HEK293T (cell line): ENCODE data around the gene TBX10.
"Not testable (repeated sequence)": the region's sequence is repeated elsewhere in the genome, so short reads cannot be mapped to it uniquely, and the experiment has no call there.

Experiments used
- CTCF ChIA-PET: fragments of 350-600 bp; formaldehyde crosslinking; extraction: SDS; loops from one replicate; lab custom pipeline; 2021; ENCODE audit warnings: antibody characterized with exemption, inconsistent platforms; lab: Yijun Ruan, JAX
- POLR2A ChIA-PET: fragments of 350-600 bp; formaldehyde crosslinking; extraction: SDS; loops from one replicate; lab custom pipeline; 2020; ENCODE audit warnings: antibody characterized with exemption, inconsistent platforms; lab: Yijun Ruan, JAX
- DNase-seq: peaks from one replicate; pipeline ENCODE4 v3.0.0; 2012; ENCODE audit warnings: mixed read lengths; ENCODE audit errors: extremely low spot score
- ARNT ChIP-seq: fragments of 450-650 bp; IDR thresholded peaks from 2 replicates; pipeline ENCODE4 v1.6.1; 2017; ENCODE audit warnings: mild to moderate bottlenecking
- BHLHE40 ChIP-seq: fragments of 450-650 bp; IDR thresholded peaks from 2 replicates; pipeline ENCODE4 v1.6.1; 2016; ENCODE audit warnings: mild to moderate bottlenecking, moderate library complexity, borderline replicate concordance
- CTBP1 ChIP-seq: fragments of 450-650 bp; IDR thresholded peaks from 2 replicates; pipeline ENCODE4 v1.6.1; 2016; ENCODE audit warnings: borderline replicate concordance
- ELF4 ChIP-seq: fragments of 450-650 bp; IDR thresholded peaks from 2 replicates; pipeline ENCODE4 v1.6.1; 2017; ENCODE audit warnings: antibody characterized with exemption
- FOXA1 ChIP-seq: fragments of 450-650 bp; IDR thresholded peaks from 2 replicates; pipeline ENCODE4 v1.6.1; 2016; ENCODE audit warnings: mild to moderate bottlenecking
- FOXK2 ChIP-seq: fragments of 450-650 bp; IDR thresholded peaks from 2 replicates; pipeline ENCODE4 v1.6.1; 2016; ENCODE audit warnings: mild to moderate bottlenecking
- FOXM1 ChIP-seq: fragments of 450-650 bp; IDR thresholded peaks from 2 replicates; pipeline ENCODE4 v1.6.1; 2017; ENCODE audit warnings: mild to moderate bottlenecking, borderline replicate concordance
- HDGF ChIP-seq: fragments of 450-650 bp; IDR thresholded peaks from 2 replicates; pipeline ENCODE4 v1.6.1; 2017; ENCODE audit warnings: antibody characterized with exemption, borderline replicate concordance
- L3MBTL2 ChIP-seq: fragments of 450-650 bp; conservative IDR thresholded peaks from 2 replicates; pipeline ENCODE4 v1.6.1; 2016; ENCODE audit warnings: mild to moderate bottlenecking
- LEF1 ChIP-seq: fragments of 450-650 bp; IDR thresholded peaks from 2 replicates; pipeline ENCODE4 v1.6.1; 2017; ENCODE audit warnings: mild to moderate bottlenecking, borderline replicate concordance
- NFRKB ChIP-seq: fragments of 450-650 bp; IDR thresholded peaks from 2 replicates; pipeline ENCODE4 v1.6.1; 2016; ENCODE audit warnings: mild to moderate bottlenecking, moderate library complexity
- SP1 ChIP-seq: fragments of 450-650 bp; IDR thresholded peaks from 2 replicates; pipeline ENCODE4 v1.6.1; 2017
- SUZ12 ChIP-seq: fragments of 450-650 bp; IDR thresholded peaks from 2 replicates; pipeline ENCODE4 v1.6.1; 2016; ENCODE audit warnings: mild to moderate bottlenecking
- TARDBP ChIP-seq: fragments of 450-650 bp; IDR thresholded peaks from 2 replicates; pipeline ENCODE4 v1.6.1; 2016
- ZNF384 ChIP-seq: fragments of 450-650 bp; IDR thresholded peaks from 2 replicates; pipeline ENCODE4 v1.6.1; 2016
- TF ChIP-seq, protein P1 (sequence below): fragments of 450-650 bp; IDR thresholded peaks from 2 replicates; pipeline ENCODE4 v1.6.1; 2016

TBX10 gene

GRCh38 chr11:67596753-67597300 is 42.7 kb downstream of the TBX10 start:
- no peak for DNase-seq
- ChIA-PET CTCF (no interaction called here), POLR2A (no interaction called here)
- TF ChIP-seq HDGF: no peak
- TF ChIP-seq ZNF384: no peak
- TF ChIP-seq LEF1: no peak
- TF ChIP-seq TARDBP: no peak
- no peak for TF ChIP-seq FOXA1
- TF ChIP-seq SP1: no peak
- TF ChIP-seq ARNT: no peak
- no peak for TF ChIP-seq BHLHE40
- no peak for TF ChIP-seq FOXK2
- TF ChIP-seq FOXM1: no peak
- no peak for TF ChIP-seq NFRKB
- TF ChIP-seq, protein P1, sequence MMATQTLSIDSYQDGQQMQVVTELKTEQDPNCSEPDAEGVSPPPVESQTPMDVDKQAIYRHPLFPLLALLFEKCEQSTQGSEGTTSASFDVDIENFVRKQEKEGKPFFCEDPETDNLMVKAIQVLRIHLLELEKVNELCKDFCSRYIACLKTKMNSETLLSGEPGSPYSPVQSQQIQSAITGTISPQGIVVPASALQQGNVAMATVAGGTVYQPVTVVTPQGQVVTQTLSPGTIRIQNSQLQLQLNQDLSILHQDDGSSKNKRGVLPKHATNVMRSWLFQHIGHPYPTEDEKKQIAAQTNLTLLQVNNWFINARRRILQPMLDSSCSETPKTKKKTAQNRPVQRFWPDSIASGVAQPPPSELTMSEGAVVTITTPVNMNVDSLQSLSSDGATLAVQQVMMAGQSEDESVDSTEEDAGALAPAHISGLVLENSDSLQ: no peak
- no peak for TF ChIP-seq L3MBTL2
- no peak for TF ChIP-seq ELF4
- TF ChIP-seq CTBP1: no peak
- TF ChIP-seq SUZ12: no peak

DNA sequence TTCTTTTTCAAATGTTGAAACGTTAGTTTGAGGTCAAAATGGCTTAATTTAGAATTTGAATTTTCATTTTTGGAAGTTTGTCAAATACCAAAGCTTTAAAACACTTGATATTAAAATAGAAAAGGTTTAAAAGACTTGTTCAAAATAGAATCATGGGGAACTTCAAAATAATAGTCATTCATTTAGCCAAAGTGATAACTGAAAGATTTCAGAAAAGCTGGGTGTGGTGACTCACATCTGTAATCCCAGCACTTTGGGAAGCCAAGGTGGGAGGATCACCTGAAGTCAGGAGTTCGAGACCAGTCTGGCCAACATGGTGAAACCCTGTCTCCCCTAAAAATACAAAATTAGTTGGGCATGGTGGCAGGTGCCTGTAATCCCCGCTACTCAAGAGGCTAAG is 45.1 kb downstream of the TBX10 start:
- DNase-seq: no peak
- CTCF ChIA-PET: no interaction called here
- POLR2A ChIA-PET: no interaction called here
- no peak for TF ChIP-seq SP1
- TF ChIP-seq LEF1: no peak
- no peak for TF ChIP-seq HDGF
- no peak for TF ChIP-seq ELF4
- TF ChIP-seq ZNF384: no peak

DNA sequence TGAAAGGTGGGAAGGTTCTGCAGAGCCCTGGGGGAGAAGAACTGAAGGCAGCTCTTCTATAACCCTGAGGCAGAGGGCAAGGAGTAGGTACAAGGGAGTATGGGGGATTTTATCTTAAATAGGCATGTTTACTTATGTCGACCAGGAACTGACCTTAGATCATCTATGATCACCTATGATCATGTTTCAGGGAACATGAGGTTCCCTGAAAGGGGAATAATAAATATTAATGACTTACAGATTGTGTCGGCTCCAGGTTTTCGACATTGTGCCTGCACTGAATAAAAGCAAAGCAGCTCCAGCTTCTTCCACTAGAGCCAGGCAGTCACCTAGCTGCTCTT is 46.0 kb downstream of the TBX10 start:
- DNase-seq: no peak
- ChIA-PET CTCF (no interaction called here), POLR2A (interaction anchor here (1.5 kb wide), 1 partner anchor 10 kb away, joined by 14 read pairs; the partner anchor contains the start of gene GSTP1)
- TF ChIP-seq LEF1 (no peak), HDGF (no peak), BHLHE40 (no peak), SP1 (no peak), FOXA1 (no peak)

GRCh38 chr11:67592880-67593564 is 46.5 kb downstream of the TBX10 start:
- DNase-seq: no peak
- ChIA-PET CTCF (interaction anchor here (0.6 kb wide), 2 partner anchors 8 to 53 kb away, joined by 3 read pairs; no protein-coding TSS in a partner anchor), POLR2A (interaction anchor here (1.5 kb wide), 1 partner anchor 10 kb away, joined by 14 read pairs; the partner anchor contains the start of gene GSTP1)
- TF ChIP-seq L3MBTL2 (no peak), TARDBP (no peak), FOXK2 (no peak), NFRKB (no peak), FOXA1 (no peak), LEF1 (no peak), SUZ12 (no peak), CTBP1 (no peak), ELF4 (no peak), ARNT (no peak), FOXM1 (no peak), SP1 (no peak), HDGF (no peak), BHLHE40 (no peak), ZNF384 (no peak)
- TF ChIP-seq, protein P1: no peak

- CTCF ChIA-PET, POLR2A ChIA-PET, DNase-seq: not testable (repeated sequence)
Observed at GRCh38 chr11:67588899-67589415, 50.6 kb downstream of the TBX10 start.

- ChIA-PET CTCF (no interaction called here), POLR2A (no interaction called here)
- no peak for DNase-seq
- TF ChIP-seq SUZ12 (no peak), ZNF384 (no peak), CTBP1 (no peak), L3MBTL2 (no peak), SP1 (no peak), TARDBP (no peak), ELF4 (no peak), FOXM1 (no peak), FOXA1 (no peak), ARNT (no peak), LEF1 (no peak), NFRKB (no peak), FOXK2 (no peak), BHLHE40 (no peak), HDGF (no peak)
- TF ChIP-seq, protein P1: no peak
Observed at GRCh38 chr11:67588136-67588503, 51.4 kb downstream of the TBX10 start.
